Activated CD8-positive, alpha-beta T cell treated with anti-CD3 and anti-CD28 coated beads for 36 hours (primary cell): ENCODE measurements around the gene GNRH2. TPM values are rescaled to one million over a fixed set of nuclear protein-coding genes. Genes with fewer than 3 reads are reported as not detected.

ENCODE experiments used
- ATAC-seq: fragments of 200-7000 bp; cut with Tn5 transposase; one replicate; pipeline ENCODE4 v1.10.0; 2021; ENCODE audit warnings: mild to moderate bottlenecking, moderate library complexity
- CTCF ChIA-PET: fragments of 350-600 bp; sonication (Branson Sonifier 250); formaldehyde crosslinking; loops from one replicate; lab custom pipeline; 2021; ENCODE audit warnings: antibody characterized with exemption; lab: Charles Lee
- POLR2A ChIA-PET: fragments of 350-600 bp; sonication (Branson Sonifier 250); formaldehyde crosslinking; loops from one replicate; lab custom pipeline; 2021; ENCODE audit warnings: antibody characterized with exemption; lab: Charles Lee
- DNase-seq: peaks from one replicate; pipeline ENCODE4 v3.0.0-alpha.2; 2020
- H3K27ac Mint-ChIP-seq: one replicate; pipeline ENCODE4 v1.8.0; 2021; ENCODE audit warnings: mild to moderate bottlenecking, mixed read lengths
- H3K27me3 Mint-ChIP-seq: one replicate; pipeline ENCODE4 v1.8.0; 2021; ENCODE audit warnings: mixed read lengths
- H3K36me3 Mint-ChIP-seq: one replicate; pipeline ENCODE4 v1.8.0; 2021; ENCODE audit warnings: low read depth, mixed read lengths
- H3K4me1 Mint-ChIP-seq: one replicate; pipeline ENCODE4 v1.8.0; 2021; ENCODE audit warnings: low read depth, mixed read lengths
- H3K4me3 Mint-ChIP-seq: one replicate; pipeline ENCODE4 v1.8.0; 2021; ENCODE audit warnings: mild to moderate bottlenecking, moderate library complexity, mixed read lengths
- H3K9me3 Mint-ChIP-seq: one replicate; pipeline ENCODE4 v1.8.0; 2021; ENCODE audit warnings: mixed read lengths
- CTCF ChIP-seq: fragments of 200-600 bp; IDR thresholded peaks from one replicate; pipeline ENCODE4 v1.8.0; 2022; ENCODE audit warnings: antibody characterized with exemption, mild to moderate bottlenecking
- intact Hi-C: fragments of 100-400 bp; cut with micrococcal nuclease; formaldehyde crosslinking; loops from one replicate; pipeline ENCODE4 v1.10.0; 2022
- total RNA-seq, 2 experiments: library from RNA; stranded (reverse); gene quantifications; one replicate each; pipeline ENCODE4 v1.2.3, GENCODE V29; 2021

Gene GNRH2
- total RNA-seq, 2 experiments from 2014 or later = 0.36 to 0.85 TPM

DNA sequence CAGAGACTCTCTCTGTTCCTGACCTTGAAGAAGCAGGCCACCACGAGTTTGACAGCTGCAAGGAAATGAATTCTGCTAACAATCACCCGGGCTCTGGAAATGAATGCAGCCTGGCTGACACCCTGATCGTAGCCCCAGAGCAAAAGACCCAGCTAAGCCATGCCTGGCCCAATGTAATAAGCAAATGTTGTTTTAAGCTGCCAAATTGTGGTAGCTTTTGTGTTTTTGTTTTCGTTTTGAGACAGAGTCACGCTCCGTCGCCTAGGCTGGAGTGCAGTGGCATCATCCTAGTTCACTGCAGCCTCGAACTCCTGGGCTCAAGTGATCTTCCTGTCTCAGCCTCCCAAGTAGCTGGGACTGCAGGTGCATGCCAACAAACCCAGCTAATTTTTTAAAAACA lies 24.7 kb downstream of the GNRH2 start:
- POLR2A ChIA-PET = no interaction called here
- no peak for ATAC-seq
- CTCF ChIA-PET = interaction anchor here (2.0 kb wide), 1 partner anchor 141 kb away, joined by 4 read pairs; the partner anchor contains the start of gene ITPA

DNA sequence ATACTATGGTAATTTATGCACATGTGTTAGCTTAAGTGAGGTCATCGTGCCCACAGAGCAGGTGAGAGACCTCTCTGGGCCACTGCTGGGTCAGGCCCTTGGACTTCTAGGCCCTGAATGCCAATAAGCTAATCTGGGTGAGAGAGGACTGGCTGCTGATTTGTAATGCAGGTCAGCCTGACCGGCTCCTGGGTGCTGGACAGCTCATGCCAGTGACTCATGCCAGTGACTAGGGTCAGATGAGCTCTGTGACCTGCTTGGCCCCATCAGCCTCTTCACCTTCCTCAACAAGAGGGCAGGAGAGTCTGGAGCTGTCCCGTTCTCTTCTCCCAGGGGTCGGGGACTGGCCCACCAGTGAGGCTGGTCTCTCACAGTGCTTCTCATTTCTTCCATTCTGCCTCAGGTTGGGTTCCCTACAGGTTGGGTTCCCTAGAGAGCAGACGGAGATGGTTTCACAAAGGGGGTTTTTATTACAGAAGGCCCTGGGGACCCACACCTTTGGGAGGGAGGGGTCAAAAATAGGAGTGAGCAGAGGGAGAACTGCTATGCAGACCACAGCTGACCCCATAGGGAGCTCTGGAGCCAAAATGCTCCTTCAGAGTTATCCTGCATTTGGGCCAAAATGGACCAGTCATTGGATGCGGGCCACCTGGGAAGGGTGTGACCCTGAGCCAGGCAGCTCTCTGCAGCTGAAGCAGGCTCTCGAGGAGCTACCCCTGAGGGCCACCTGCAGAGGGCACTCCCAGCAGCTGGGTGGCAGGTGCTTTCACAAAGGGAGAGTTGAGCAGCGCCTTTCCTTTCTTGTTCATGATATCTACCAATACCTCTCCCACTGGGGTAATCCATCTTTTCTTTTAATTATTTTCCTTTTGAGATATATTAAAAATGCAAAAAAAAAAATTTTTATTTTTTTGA lies 25.8 kb downstream of the GNRH2 start:
- DNase-seq (peak; percentile 55), ATAC-seq (peak; percentile 59)
- POLR2A ChIA-PET = no interaction called here
- no peaks in the 10 kb centered on the region for H3K27me3 Mint-ChIP-seq
- H3K9me3 Mint-ChIP-seq = no peaks in the 10 kb centered on the region
- intact Hi-C loops = no loop called here
- no peak overlapping the region for H3K27ac Mint-ChIP-seq
- CTCF ChIA-PET = interaction anchor here (0.7 to 2.0 kb wide), 6 partner anchors 12 to 150 kb away, joined by 3 to 9 read pairs (median 4); partner anchors contain the start of gene ITPA
- TF ChIP-seq CTCF = peak; percentile 51
- no peak overlapping the region for H3K4me3 Mint-ChIP-seq
- no peaks in the 10 kb centered on the region for H3K36me3 Mint-ChIP-seq
- peaks cover 16% of the 10 kb centered on the region for H3K4me1 Mint-ChIP-seq

More for the DNA sequence above, 24.7 kb downstream of the GNRH2 start:
- Mint-ChIP-seq H3K9me3 (no peaks in the 10 kb centered on the region), H3K4me1 (peaks cover 16% of the 10 kb centered on the region), H3K27me3 (no peaks in the 10 kb centered on the region), H3K27ac (no peak overlapping the region), H3K4me3 (no peak overlapping the region), H3K36me3 (no peaks in the 10 kb centered on the region)
- DNase-seq = no peak
- intact Hi-C loops = no loop called here
- TF ChIP-seq CTCF = no peak

DNA sequence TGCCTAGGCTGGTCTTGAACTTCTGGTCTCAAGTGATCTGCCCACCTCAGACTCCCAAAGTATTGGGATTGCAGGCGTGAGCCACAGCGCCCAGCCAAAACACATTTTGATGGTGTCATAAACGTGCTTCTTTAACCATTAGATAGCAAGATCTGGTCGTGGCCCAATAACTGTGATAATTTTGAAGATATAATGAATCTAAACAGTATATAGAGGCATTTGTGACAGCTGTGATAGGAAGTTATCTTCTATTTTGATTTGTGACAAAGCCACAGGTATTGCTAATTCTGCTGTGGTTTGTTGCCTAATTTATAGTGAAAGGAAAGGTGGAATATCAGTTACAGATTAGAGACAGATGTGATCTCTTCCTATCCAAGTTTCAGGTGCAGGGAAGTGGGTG lies 27.3 kb downstream of the GNRH2 start:
- no peak for TF ChIP-seq CTCF
- CTCF ChIA-PET = interaction anchor here (0.8 to 2.0 kb wide), 3 partner anchors 17 to 148 kb away, joined by 3 to 9 read pairs (median 3); no protein-coding TSS in a partner anchor
- ATAC-seq (no peak), DNase-seq (no peak)
- Mint-ChIP-seq H3K36me3 (no peaks in the 10 kb centered on the region), H3K4me1 (peaks cover 13% of the 10 kb centered on the region), H3K27me3 (no peaks in the 10 kb centered on the region), H3K4me3 (peak overlapping the region; percentile 53), H3K27ac (no peak overlapping the region), H3K9me3 (no peaks in the 10 kb centered on the region)
- intact Hi-C loops = no loop called here
- POLR2A ChIA-PET = no interaction called here

- ATAC-seq = no peak
- CTCF ChIA-PET = no interaction called here
- Mint-ChIP-seq H3K36me3 (no peaks in the 10 kb centered on the region), H3K4me1 (peaks cover 13% of the 10 kb centered on the region), H3K27me3 (no peaks in the 10 kb centered on the region), H3K4me3 (peak overlapping the region; percentile 53), H3K27ac (no peak overlapping the region), H3K9me3 (no peaks in the 10 kb centered on the region)
- TF ChIP-seq CTCF = no peak
- no peak for DNase-seq
- POLR2A ChIA-PET = interaction anchor here (1.1 to 1.5 kb wide), 2 partner anchors 26 to 85 kb away, joined by 3 read pairs; no protein-coding TSS in a partner anchor
- intact Hi-C loops = no loop called here
These were observed 27.8 kb downstream of the GNRH2 start for GRCh38 chr20:3071266-3071609.
